Adrenal gland (tissue), 12 donors: ENCODE results near the gene ANKS1B. TPM values are rescaled to one million over a fixed set of nuclear protein-coding genes. Genes with fewer than 3 reads are reported as not detected.

Source experiments
- DNase-seq, 7 donors: peaks; one replicate each; pipeline ENCODE4 v3.0.0-alpha.2; 2019 to 2020
- H3K27ac ChIP-seq, 5 donors: fragments of 200-600 bp; sonication (generic) in 4 of 5; 1 replicate in 3 of 5; 2 replicates in 2 of 5; pipeline versions ENCODE4 v1.5.1 to v1.8.0; 2016 to 2020; ENCODE audit warnings: mild to moderate bottlenecking in 1 of 5
- H3K27me3 ChIP-seq: fragments of 200-600 bp; 2 replicates; pipeline ENCODE4 v1.8.0; 2021
- H3K36me3 ChIP-seq, 2 donors: fragments of 200-600 bp; replicated peaks in 1 of 2; 1 replicate in 1 of 2; 2 replicates in 1 of 2; pipeline versions ENCODE4 v1.5.1 to v1.8.0; 2018 to 2022
- H3K4me1 ChIP-seq, 2 donors: fragments of 200-600 bp; replicated peaks in 1 of 2; 1 replicate in 1 of 2; 2 replicates in 1 of 2; pipeline versions ENCODE4 v1.5.1 to v1.8.0; 2018 to 2021
- H3K4me3 ChIP-seq, 4 donors: fragments of 200-600 bp; sonication (generic) in 3 of 4; one replicate each; pipeline ENCODE4 v1.5.1; 2016 to 2018
- H3K9me3 ChIP-seq, 3 donors: fragments of 200-600 bp; sonication (generic) in 1 of 3; replicated peaks in 1 of 3; 1 replicate in 2 of 3; 2 replicates in 1 of 3; pipeline versions ENCODE4 v1.5.1 to v1.8.0; 2016 to 2021
- POLR2A ChIP-seq, 2 donors: fragments of 450-650 bp; IDR thresholded peaks; one replicate each; pipeline ENCODE4 v1.6.1; 2017; ENCODE audit warnings: antibody characterized with exemption in 2 of 2, mild to moderate bottlenecking in 2 of 2, moderate library complexity in 1 of 2
- WGBS, 4 donors: extraction: QIAGEN DNeasy Blood & Tissue Kit in 2 of 4; methylation state at CpG; one replicate each; pipeline versions ENCODE4 v1.1.5 to v1.1.7; 2013 to 2017; 5-methylcytosine and 5-hydroxymethylcytosine counted together
- intact Hi-C, 2 donors: fragments of 100-400 bp; cut with DNase I; formaldehyde crosslinking; loops; one replicate each; pipeline versions ENCODE4 v1.14.1 to v1.15.0; 2022 to 2023
- polyA plus RNA-seq, 3 donors: library from polyadenylated mRNA; stranded (reverse); fragments of 200-250 nt in 2 of 3; fragments of 350-450 nt in 1 of 3; fragmentation: Illumina TruSeq in 1 of 3; extraction: RNeasy Lipid Tissue Mini Kit (QIAGEN cat#74804) in 1 of 3; gene quantifications; one replicate each; pipeline ENCODE4 v1.2.3, GENCODE V29; 2013 to 2014
- total RNA-seq, 9 donors: library from RNA; depleted of rRNA in 4 of 9; stranded (reverse); fragments of >200 nt in 4 of 9; fragments of 120-200 nt in 1 of 9; fragmentation: NEBNext Ultra II Directional in 1 of 9; extraction: Animal tissue kit (Norgen Biotek cat#: 25700) in 1 of 9; gene quantifications; one replicate each; pipeline versions ENCODE4 v1.1.0 to v1.2.4, GENCODE V29; 2013 to 2023
- TF ChIP-seq, protein P1 (sequence below), 6 experiments: fragments of 450-650 bp in 4 of 6; fragments of 200-600 bp in 2 of 6; sonication (generic) in 1 of 6; IDR thresholded peaks; 1 replicate in 5 of 6; 2 replicates in 1 of 6; pipeline versions ENCODE4 v1.5.1 to v1.8.0; 2016 to 2021; ENCODE audit warnings: antibody characterized with exemption in 6 of 6, mild to moderate bottlenecking in 2 of 6, moderate library complexity in 1 of 6
- donor health status: healthy with polysubstance abuse.
- donor health status: Bipolar disorder and iron deficiency.
- donor health status: DM: yes; HTN: yes; CAD: no.
- donor health status: DM: no; HTN: no; CAD: no.
- donor health status: DM: no; HTN: no; CAD: no.
- donor health status: DM: yes; HTN: yes; CAD: no.

ANKS1B gene
- total and polyA plus RNA-seq, 12 donors = 1.3 to 28.1 (median 8.0) TPM

DNA sequence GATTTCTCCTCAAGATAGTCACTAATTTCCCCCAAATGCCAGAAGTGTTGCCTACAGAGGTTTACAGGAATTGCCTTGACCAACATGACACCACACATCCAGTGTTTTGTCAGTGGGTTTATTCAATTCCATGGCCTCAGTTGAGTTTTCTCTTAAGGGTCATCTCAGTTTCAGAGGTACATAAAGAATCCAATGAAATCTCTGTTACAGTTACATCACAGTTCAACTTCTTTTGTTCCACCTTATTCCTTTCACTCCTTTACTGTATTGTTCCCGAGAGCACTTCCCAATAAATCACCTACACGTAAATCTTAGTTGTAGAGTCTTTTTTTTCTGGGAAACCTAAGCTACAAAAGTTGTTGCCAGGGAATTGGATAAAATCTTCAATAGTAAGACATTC lies 410.8 kb downstream of the ANKS1B start:
- no peaks in the 10 kb centered on the region for H3K36me3 ChIP-seq
- H3K4me3 ChIP-seq = no peak overlapping the region
- no peaks in the 10 kb centered on the region for H3K9me3 ChIP-seq
- H3K4me1 ChIP-seq = no peaks in the 10 kb centered on the region
- WGBS, 4 donors = 71 to 80% (median 75%) methylated on average over 2 of the region's 2 CpGs
- TF ChIP-seq, protein P1, sequence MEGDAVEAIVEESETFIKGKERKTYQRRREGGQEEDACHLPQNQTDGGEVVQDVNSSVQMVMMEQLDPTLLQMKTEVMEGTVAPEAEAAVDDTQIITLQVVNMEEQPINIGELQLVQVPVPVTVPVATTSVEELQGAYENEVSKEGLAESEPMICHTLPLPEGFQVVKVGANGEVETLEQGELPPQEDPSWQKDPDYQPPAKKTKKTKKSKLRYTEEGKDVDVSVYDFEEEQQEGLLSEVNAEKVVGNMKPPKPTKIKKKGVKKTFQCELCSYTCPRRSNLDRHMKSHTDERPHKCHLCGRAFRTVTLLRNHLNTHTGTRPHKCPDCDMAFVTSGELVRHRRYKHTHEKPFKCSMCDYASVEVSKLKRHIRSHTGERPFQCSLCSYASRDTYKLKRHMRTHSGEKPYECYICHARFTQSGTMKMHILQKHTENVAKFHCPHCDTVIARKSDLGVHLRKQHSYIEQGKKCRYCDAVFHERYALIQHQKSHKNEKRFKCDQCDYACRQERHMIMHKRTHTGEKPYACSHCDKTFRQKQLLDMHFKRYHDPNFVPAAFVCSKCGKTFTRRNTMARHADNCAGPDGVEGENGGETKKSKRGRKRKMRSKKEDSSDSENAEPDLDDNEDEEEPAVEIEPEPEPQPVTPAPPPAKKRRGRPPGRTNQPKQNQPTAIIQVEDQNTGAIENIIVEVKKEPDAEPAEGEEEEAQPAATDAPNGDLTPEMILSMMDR (IDR thresholded peaks at IDR 0.05) = no peak
- no peak for TF ChIP-seq POLR2A (IDR thresholded peaks at IDR 0.05)
- intact Hi-C loops = no loop called here
- DNase-seq = no peak
- H3K27ac ChIP-seq = no peak overlapping the region
- no peaks in the 10 kb centered on the region for H3K27me3 ChIP-seq

DNA sequence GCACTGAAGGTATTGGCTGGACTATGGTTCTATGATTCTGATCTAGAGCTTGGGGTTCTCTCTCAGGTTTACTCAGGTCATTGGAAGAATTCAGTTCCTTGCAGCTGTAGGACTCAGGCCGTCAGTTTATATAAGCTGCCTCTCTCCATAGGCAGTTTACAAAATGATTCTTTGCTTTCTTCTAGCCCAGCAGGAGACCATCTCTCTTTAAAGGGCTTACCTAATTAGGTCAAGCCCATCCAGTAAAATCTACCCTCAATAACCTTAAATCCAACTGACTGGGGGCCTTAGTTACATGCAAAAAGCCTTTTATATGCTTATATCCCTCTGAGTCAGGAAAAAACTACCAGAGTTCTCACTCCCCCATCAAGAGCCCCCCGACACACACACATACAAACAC lies 417.7 kb downstream of the ANKS1B start:
- Histone ChIP-seq H3K4me1 (no peaks in the 10 kb centered on the region), H3K4me3 (no peak overlapping the region), H3K27ac (no peak overlapping the region), H3K36me3 (no peaks in the 10 kb centered on the region), H3K27me3 (no peaks in the 10 kb centered on the region), H3K9me3 (no peaks in the 10 kb centered on the region)
- 75 to 86% (median 82%) methylated on average over 2 of the region's 2 CpGs for WGBS, 4 donors
- no peak for TF ChIP-seq POLR2A (IDR thresholded peaks at IDR 0.05)
- TF ChIP-seq, protein P1 (IDR thresholded peaks at IDR 0.05) = no peak
- intact Hi-C loops = no loop called here
- no peak for DNase-seq

DNA sequence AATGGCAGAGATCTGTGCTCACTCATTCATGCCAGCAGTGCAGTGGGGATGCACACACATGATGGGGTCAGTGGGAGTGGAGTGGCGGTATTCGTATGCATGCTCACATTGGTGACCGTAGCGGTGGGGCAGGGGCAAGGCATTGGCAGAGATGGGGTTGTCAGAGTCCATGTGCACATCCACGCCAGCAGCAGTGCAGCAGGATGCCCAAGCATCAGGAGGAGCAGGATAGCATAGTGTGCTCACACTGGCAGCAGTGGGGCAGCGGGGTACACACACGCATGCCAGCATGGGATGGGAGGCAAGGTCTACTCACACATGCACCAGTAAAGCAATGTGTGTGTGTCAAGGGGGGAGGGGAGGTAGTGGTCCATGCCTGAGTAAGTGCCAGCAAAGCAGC lies 426.6 kb downstream of the ANKS1B start:
- TF ChIP-seq POLR2A (IDR thresholded peaks at IDR 0.05) = no peak
- TF ChIP-seq, protein P1 (IDR thresholded peaks at IDR 0.05) = no peak
- no peak for DNase-seq
- Histone ChIP-seq H3K4me3 (no peak overlapping the region), H3K4me1 (no peaks in the 10 kb centered on the region), H3K36me3 (no peaks in the 10 kb centered on the region), H3K9me3 (no peaks in the 10 kb centered on the region), H3K27me3 (no peaks in the 10 kb centered on the region), H3K27ac (no peak overlapping the region)
- intact Hi-C loops = no loop called here
- 89 to 100% (median 96%) methylated on average over 5 to 7 of the region's 7 CpGs for WGBS, 4 donors

DNA sequence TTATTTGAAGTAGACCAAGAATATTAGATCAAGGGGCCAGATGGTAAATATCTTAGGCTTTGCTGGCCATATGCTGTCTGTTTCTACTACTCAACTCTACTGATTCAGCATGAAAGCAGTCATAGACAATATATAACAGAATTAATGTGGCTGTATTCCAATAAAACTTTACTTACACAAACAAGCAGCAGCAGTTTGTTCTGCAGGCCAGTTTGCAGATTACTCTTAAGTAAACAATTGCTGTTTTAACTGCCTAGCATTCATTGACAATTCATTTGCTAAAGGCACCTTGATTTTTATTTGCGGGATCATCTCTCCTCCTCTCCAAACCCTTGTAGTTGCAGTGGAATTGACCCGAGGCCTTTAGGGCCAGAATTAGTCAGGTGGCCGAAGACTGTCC lies 431.3 kb downstream of the ANKS1B start:
- TF ChIP-seq, protein P1 (IDR thresholded peaks at IDR 0.05) = no peak
- TF ChIP-seq POLR2A (IDR thresholded peaks at IDR 0.05) = no peak
- Histone ChIP-seq H3K27ac (no peak overlapping the region), H3K36me3 (no peaks in the 10 kb centered on the region), H3K4me1 (no peaks in the 10 kb centered on the region), H3K4me3 (no peak overlapping the region), H3K27me3 (no peaks in the 10 kb centered on the region), H3K9me3 (no peaks in the 10 kb centered on the region)
- no peak for DNase-seq
- intact Hi-C loops = no loop called here
- 73 to 90% (median 85%) methylated on average over 3 of the region's 3 CpGs for WGBS, 4 donors
